Astrocyte of the cerebellum (primary cell): ENCODE results near the gene CDH4.

ENCODE experiments used
- DNase-seq: peaks from one replicate; pipeline ENCODE4 v3.0.0-alpha.2; 2011; ENCODE audit warnings: low read depth
- H3K4me3 ChIP-seq: 2 replicates; pipeline ENCODE4 v1.5.1; 2011; ENCODE audit warnings: mild to moderate bottlenecking, low read depth, low read length, moderate library complexity
- CTCF ChIP-seq: IDR thresholded peaks from 2 replicates; pipeline ENCODE4 v1.5.1; 2012; ENCODE audit warnings: low read length, low read depth, moderate library complexity, mild to moderate bottlenecking; ENCODE audit errors: missing control alignments
- in situ Hi-C: cut with HindIII; loops from 2 replicates; pipeline ENCODE4 v1.10.0; 2017; ENCODE audit warnings: low sequenced_read_pairs

Gene CDH4

DNA sequence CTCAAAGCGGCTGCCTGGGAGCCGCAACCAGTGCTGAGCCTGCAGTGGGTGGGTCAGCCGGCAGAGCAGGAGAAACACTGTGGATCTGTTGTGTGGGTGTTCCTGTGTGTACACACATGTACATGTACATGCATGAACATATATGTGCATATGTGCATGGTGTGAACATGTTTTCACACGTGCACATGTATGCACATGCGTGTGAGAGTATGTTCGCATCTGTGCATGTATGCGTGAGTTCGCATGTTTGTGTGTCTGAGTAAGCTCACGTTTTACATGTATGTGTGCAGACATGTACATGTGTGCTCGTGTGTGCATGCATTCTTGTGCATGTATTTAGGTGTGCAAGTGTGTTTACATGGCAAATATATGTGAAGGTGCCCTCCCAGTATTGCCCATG, 302.6 kb downstream of the CDH4 start:
- TF ChIP-seq CTCF, result no peak
- in situ Hi-C loops, result no loop called here
- no peak for DNase-seq
- no peak overlapping the region for H3K4me3 ChIP-seq

DNA sequence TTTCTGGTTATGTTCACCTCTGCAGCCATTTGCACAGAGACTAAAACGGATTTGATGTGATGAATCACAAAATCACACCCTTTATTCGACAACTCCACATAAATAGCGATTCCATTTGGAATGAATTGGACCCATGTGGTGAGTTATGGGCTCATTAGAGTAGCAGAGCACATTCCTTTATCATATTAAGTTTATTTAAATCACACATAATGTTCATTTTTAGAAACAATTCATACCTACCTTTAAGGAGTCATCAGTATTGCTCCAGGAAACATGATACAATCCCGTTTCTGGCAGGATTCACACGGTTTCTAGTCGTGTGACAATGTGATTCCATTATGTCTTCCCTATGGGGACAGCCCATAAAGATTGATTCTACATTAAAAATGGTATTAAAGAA, 303.5 kb downstream of the CDH4 start:
- in situ Hi-C loops, result no loop called here
- DNase-seq, result no peak
- TF ChIP-seq CTCF, result no peak
- H3K4me3 ChIP-seq, result no peak overlapping the region

GRCh38 chr20:61556111-61556510, 304.1 kb downstream of the CDH4 start:
- TF ChIP-seq CTCF, result no peak
- in situ Hi-C loops, result no loop called here
- H3K4me3 ChIP-seq, result no peak overlapping the region
- peak; percentile 72 for DNase-seq

GRCh38 chr20:61556673-61557072, 304.6 kb downstream of the CDH4 start:
- in situ Hi-C loops, result no loop called here
- TF ChIP-seq CTCF, result no peak
- DNase-seq, result no peak
- no peak overlapping the region for H3K4me3 ChIP-seq

DNA sequence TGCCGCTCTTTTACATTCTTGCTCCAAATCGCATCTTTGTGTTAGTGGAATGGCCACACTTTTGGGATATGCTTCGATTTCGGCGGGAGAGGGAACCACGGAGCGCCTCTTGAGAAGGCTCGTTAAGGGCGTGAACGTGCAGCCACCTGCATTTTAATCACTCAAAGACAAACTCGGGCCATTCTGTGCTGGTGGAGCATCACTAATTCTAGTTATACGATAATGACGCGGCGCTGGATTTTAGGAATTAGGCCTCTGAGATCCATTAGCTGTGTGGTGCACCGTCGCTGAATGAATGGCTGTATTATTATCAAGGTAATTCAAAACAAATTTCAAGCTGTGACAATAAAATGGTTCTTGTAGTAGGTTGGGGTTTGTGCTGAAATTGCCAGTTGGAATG, 305.6 kb downstream of the CDH4 start:
- in situ Hi-C loops, result no loop called here
- H3K4me3 ChIP-seq, result no peak overlapping the region
- no peak for TF ChIP-seq CTCF
- no peak for DNase-seq

DNA sequence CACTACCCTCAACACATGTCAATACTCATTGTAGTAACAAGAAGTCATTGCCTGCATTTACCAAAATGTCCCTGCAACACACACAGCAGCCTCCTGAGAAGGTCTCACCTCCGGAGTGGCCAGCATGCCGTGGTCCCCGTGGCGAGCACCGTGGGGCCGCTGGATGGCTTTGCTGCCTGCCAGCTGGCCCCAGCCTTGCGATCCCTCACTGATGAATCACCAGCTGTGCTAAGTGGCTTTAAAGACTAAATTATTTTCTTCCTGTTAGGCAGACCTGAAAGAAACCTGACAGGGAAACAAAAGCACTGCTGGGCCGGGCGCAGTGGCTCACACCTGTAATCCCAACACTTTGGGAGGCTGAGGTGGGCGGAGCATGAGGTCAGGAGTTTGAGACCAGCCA, 306.7 kb downstream of the CDH4 start:
- peak; percentile 8 for DNase-seq
- no peak overlapping the region for H3K4me3 ChIP-seq
- in situ Hi-C loops, result no loop called here
- no peak for TF ChIP-seq CTCF
